ENCODE results near the gene SLPI.

The SLPI gene

GRCh38 chr20:45275338-45275737 lies 21.0 kb upstream of the SLPI start:
- in situ Hi-C loops (cut with MboI; ENCODE audit: low sequenced_read_pairs), result no loop called here

- in situ Hi-C loops (cut with MboI; ENCODE audit: low sequenced_read_pairs), result no loop called here
These were observed 15.4 kb upstream of the SLPI start for GRCh38 chr20:45269754-45270270.

DNA sequence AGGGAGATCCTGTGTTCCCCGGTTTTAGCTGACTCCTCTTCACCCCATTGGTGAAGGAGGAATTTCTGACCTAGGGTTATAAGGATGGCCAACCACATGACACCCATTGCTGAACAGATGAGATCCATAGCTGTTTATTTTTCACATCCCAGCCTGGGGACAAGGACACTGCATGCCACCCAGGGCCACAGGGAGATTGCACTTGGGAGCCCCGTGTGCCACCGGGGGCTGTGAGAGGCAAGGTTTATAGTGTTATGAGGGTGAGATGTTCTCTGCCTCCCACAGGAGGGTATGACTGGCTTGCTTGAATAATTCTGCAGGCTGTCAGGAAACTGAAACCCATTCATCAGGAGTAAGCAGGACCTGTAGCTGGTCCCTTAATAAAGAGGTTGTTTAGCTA lies 14.7 kb upstream of the SLPI start:
- in situ Hi-C loops (cut with MboI; ENCODE audit: low sequenced_read_pairs), result no loop called here

GRCh38 chr20:45268531-45268930 lies 14.2 kb upstream of the SLPI start:
- in situ Hi-C loops (cut with MboI; ENCODE audit: low sequenced_read_pairs), result no loop called here

- in situ Hi-C loops (cut with MboI; ENCODE audit: low sequenced_read_pairs), result no loop called here
These were observed 12.6 kb upstream of the SLPI start for GRCh38 chr20:45266977-45267376.

DNA sequence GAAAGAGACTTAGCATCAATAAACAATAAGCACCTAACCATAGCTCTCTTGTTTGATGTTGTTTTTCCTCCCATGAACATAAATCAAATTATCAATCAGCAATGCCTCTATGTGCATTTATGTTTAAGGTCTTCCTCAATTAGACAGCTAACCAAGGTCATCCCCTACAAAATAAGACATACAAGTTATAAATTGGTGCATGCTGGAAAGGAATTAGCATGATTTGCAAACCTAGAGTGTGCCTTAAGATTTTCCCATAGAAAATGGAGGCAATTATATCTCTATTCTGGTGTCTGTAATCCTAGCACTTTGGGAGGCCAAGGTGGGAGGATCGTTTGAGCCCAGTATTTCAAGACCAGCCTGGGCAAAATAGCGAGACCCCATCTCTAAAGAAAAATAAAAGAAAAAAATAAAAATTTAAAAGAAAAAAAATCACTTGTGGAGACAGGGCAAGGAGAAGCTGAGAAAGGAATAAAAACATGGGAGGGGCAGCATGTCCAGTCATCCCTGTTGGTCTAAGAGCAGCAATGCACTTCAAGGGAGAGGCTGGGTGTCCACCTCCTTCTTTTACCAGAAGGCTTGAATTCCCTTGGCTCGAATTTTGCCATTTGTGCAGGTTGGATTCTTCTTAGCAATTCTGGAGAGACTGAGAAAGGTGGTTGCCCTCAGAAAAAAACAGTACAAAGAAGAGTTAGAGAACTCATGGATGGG lies 9.3 kb upstream of the SLPI start:
- in situ Hi-C loops (cut with MboI; ENCODE audit: low sequenced_read_pairs), result no loop called here

GRCh38 chr20:45258664-45259063 lies 4.3 kb upstream of the SLPI start:
- in situ Hi-C loops (cut with MboI; ENCODE audit: low sequenced_read_pairs), result no loop called here

- in situ Hi-C loops (cut with MboI; ENCODE audit: low sequenced_read_pairs), result no loop called here
These were observed 3.9 kb upstream of the SLPI start for GRCh38 chr20:45258259-45258658.

GRCh38 chr20:45257711-45258110 lies 3.3 kb upstream of the SLPI start:
- in situ Hi-C loops (cut with MboI; ENCODE audit: low sequenced_read_pairs), result no loop called here

DNA sequence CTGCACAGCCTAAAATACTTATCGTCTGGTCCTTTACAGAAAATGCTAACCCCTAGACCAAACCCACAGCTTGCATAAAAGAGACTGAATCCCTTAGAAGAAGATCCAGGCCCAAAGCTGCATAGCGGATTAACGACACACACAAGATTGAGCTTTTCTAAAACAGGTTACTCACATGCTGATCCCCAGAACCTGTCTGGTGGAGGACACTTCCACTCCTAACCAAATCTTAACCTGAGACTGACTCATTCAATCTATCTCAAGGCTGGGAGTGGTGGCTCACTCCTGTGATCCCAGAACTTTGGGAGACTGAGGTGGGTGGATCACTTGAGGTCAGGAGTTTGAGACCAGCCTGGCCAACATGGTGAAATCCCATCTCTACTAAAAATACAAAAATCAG lies 2.8 kb upstream of the SLPI start:
- in situ Hi-C loops (cut with MboI; ENCODE audit: low sequenced_read_pairs), result no loop called here

- in situ Hi-C loops (cut with MboI; ENCODE audit: low sequenced_read_pairs), result no loop called here
These were observed 1.1 kb downstream of the SLPI start for GRCh38 chr20:45253261-45253660.

DNA sequence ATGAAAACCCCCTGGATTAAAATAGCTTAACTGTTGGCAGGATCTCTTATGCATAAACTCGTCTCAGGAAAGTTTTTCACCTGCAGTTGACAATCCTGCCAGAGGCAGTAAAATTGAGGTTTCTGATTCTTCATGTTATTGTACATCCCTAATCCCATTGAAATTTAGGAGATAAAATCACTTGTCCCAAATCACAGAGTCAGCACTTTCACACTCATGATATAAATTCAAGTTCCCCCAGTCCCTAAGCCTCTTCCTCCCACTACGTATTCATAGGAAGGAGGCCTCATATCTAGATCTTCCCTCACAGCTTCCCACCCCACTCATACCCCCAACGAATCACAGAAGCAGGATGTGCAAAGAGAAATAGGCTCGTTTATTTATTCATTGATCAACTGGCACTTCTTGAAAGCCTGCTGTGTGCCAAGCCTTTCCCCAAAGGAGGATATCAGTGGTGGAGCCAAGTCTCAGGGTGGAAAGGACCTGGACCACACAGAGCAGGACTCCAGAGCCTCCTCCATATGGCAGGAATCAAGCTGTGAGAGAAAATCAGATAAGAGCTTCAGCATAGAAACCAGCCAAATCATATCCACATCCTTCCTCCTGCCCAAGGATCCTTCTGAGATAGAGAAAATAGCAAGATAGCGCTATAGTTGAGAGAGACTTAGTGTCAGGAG lies 2.3 kb downstream of the SLPI start:
- in situ Hi-C loops (cut with MboI; ENCODE audit: low sequenced_read_pairs), result no loop called here

GRCh38 chr20:45248609-45249008 lies 5.8 kb downstream of the SLPI start:
- in situ Hi-C loops (cut with MboI; ENCODE audit: low sequenced_read_pairs), result no loop called here

DNA sequence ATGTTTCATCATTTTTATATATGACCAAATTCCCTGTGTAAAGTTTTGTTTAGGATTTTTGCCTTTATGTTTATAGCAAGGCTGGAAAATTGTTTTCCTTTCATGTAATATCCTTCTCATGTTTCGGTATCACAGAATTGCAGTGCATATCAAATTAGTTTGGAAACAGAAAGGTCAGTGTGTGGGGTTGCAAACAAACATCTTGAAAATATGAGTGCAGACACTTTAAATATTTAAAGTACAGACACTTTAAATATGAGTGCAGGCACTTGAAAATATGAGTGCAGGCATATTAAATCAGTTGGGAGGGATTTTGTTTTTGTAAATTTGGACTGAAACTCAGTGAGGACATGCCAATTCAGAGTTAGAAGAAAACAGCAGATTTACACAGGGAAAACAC lies 6.5 kb downstream of the SLPI start:
- in situ Hi-C loops (cut with MboI; ENCODE audit: low sequenced_read_pairs), result no loop called here

DNA sequence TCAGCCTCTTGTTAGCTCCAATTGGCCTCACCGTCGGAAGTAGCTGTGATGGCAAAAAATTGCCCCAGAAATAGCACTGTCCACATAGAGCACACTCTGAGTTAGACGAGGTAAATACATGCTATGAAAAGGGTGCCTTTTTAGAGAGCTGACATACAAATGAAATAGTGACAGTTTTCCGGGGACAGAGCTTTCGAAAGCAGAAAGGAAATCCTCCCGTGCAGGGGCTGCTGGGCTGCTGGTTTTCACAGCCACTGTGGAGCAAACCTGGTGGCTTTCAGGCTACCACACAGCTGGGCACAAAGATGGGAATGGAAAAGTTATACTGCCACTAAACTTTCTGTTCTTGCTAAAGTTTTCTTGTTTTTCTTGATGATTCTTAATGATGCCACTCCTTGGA lies 8.3 kb downstream of the SLPI start:
- in situ Hi-C loops (cut with MboI; ENCODE audit: low sequenced_read_pairs), result no loop called here

- in situ Hi-C loops (cut with MboI; ENCODE audit: low sequenced_read_pairs), result no loop called here
These were observed 16.2 kb downstream of the SLPI start for GRCh38 chr20:45238139-45238538.

GRCh38 chr20:45235995-45236394 lies 18.4 kb downstream of the SLPI start:
- in situ Hi-C loops (cut with MboI; ENCODE audit: low sequenced_read_pairs), result no loop called here

GRCh38 chr20:45230631-45231030 lies 23.7 kb downstream of the SLPI start:
- in situ Hi-C loops (cut with MboI; ENCODE audit: low sequenced_read_pairs), result no loop called here

DNA sequence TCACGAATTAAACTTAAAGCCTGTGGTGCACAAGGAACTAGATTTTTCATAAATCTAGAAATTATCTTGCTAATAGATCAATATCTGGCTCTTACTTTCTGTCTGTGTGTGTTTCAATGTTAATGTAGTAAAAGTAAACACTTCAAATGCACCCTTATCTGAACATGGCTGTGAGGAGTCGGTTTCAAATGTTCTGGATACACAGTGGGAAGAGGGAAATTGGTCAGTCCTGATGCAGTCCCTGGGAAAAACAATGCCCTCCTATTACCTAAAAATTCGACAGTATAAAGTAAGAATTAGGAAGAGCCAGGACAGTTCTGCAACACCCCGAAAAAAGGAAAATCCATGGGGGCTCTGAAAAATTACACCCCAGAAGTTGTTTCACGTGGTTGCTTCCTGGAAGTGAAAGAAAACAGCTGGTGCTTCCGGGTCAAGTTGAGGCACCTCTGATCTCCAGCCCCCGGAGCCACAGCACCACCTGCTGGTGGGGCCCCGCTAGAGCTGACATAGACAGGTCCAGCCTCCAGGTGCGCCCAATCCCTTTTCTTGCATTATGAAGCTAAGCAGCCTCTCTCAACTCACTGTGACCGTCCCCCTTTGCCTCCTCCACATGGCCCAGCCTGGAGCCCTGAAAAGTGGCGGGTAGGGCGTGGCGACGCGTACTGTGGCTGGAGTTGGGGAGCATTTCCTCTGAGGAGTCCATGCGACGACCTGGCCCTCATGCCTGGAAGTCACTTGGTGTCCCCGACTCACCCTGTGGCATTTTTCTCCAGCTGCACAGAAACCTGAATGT lies 24.9 kb downstream of the SLPI start:
- in situ Hi-C loops (cut with MboI; ENCODE audit: low sequenced_read_pairs), result no loop called here

DNA sequence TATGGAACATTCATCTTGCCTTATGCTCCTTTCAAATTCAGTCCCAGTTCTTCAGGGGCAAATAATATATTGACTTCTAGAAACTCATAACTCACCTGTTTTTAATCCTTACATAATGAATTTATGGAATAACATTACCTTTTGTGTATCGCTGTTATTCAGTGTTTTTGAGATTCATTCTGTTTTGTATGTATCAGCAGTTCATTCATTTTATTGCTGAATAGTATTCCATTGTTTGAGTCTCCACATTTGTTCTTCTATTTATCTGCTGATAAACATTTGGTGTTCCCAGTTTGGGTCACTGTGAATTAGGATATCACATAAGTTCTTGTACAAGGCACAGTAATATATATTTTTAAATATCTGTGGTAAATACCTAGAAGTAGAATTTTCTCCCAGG lies 28.1 kb downstream of the SLPI start:
- in situ Hi-C loops (cut with MboI; ENCODE audit: low sequenced_read_pairs), result no loop called here

GRCh38 chr20:45223136-45223535 lies 31.2 kb downstream of the SLPI start:
- in situ Hi-C loops (cut with MboI; ENCODE audit: low sequenced_read_pairs), result no loop called here

DNA sequence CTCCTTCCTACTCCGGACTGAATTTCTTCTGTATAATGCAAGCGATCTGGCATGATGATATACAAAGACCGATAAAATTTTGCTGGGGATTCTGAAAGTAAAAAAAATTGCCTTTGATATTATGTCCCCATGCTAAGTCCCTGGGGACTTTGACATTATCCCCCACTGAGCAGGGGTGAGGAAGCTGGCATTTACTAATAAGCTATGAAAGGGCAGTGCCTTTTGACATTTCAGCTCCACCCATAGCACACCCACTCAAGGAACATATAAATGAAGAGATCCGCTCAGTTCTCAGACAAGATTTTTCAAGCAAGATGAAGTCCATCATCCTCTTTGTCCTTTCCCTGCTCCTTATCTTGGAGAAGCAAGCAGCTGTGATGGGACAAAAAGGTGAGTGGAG lies 33.3 kb downstream of the SLPI start, which contains the start of gene SEMG2:
SEMG2 (plus strand) TSS at position 298 of the 400 bp plus-strand sequence; CDS start at position 315, 17 bp downstream.
- in situ Hi-C loops (cut with MboI; ENCODE audit: low sequenced_read_pairs), result no loop called here
